ENCODE results near the gene FUOM. TPM values are rescaled to one million over a fixed set of nuclear protein-coding genes. Genes with fewer than 3 reads are reported as not detected.

FUOM gene
- total and polyA plus RNA-seq, 2 of the 4 experiments (the other 2 are of a cell fraction), result 26.3 to 52.8 TPM

GRCh38 chr10:133355991-133356390, 1.8 kb downstream of the FUOM start (continued):
- TF ChIP-seq MAFK (IDR thresholded peaks at IDR 0.05; ENCODE audit: low read depth, low read length) (no peak), RAD21 (IDR thresholded peaks at IDR 0.05; ENCODE audit: low read length) (no peak), FOS (IDR thresholded peaks at IDR 0.05; ENCODE audit: low read depth, low read length) (no peak)

- no peak overlapping the region for H3K4ac ChIP-seq (ENCODE audit: low read depth, low read length)
- DNase-seq (no peak), ATAC-seq (ENCODE audit: low read depth) (no peak)
- ChIA-PET CTCF (no interaction called here), POLR2A (ENCODE audit: unreplicated experiment) (no interaction called here)
- in situ Hi-C loops (cut with MboI; ENCODE audit: low sequenced_read_pairs), result no loop called here
- peaks cover 8 to 13% of the 10 kb centered on the region in 2 experiments; a peak in 2 of 4 replicates for H3K79me1 ChIP-seq (ENCODE audit: low read depth in 1 of 2, low read length in 2 of 2)
- H4K20me1 ChIP-seq (ENCODE audit: insufficient read depth, low read length), result peaks cover 3% of the 10 kb centered on the region
- H4K91ac ChIP-seq (ENCODE audit: insufficient read depth, low read depth, low read length), result no peak overlapping the region
- no peak overlapping the region for H3K9ac ChIP-seq (ENCODE audit: low read depth, low read length)
- no peaks in the 10 kb centered on the region for H3K9me3 ChIP-seq (ENCODE audit: control insufficient read depth, insufficient read depth, low read length)
- H3K4me3 ChIP-seq (ENCODE audit: insufficient read depth, low read depth, low read length), result no peak overlapping the region
- H2AK5ac ChIP-seq (ENCODE audit: low read depth, low read length), result no peak overlapping the region
- no TSS peak for BruUV-seq (replicated peaks)
- 80% methylated on average over 1 of the region's 6 CpGs; no CpG with 5 or more reads in 1 of the 2 experiments for WGBS, 2 experiments (ENCODE audit: extremely low coverage in 2 of 2, insufficient read length in 1 of 2)
- no peaks in the 10 kb centered on the region for H3K27me3 ChIP-seq (ENCODE audit: control insufficient read depth, insufficient read depth, low read length)
- peaks cover 6% of the 10 kb centered on the region; the same call in 1 of the 2 replicates for H3K4me1 ChIP-seq (ENCODE audit: control insufficient read depth, insufficient read depth, low read length)
- H2BK5ac ChIP-seq (ENCODE audit: low read depth, low read length, poor library complexity, severe bottlenecking), result no peak overlapping the region
- H3K18ac ChIP-seq (ENCODE audit: low read depth, low read length), result no peak overlapping the region
- no peak overlapping the region for H3K27ac ChIP-seq (ENCODE audit: insufficient read depth, low read length)
- H2AK9ac ChIP-seq (replicated peaks; ENCODE audit: low read depth, low read length, poor library complexity), result no peak overlapping the region
- H3K14ac ChIP-seq (replicated peaks; ENCODE audit: low read depth, low read length), result no peak overlapping the region
- no peak overlapping the region for H2BK15ac ChIP-seq (ENCODE audit: low read depth, low read length)
- H2BK120ac ChIP-seq (ENCODE audit: low read depth, low read length), result no peak overlapping the region
- H3K4me2 ChIP-seq (ENCODE audit: low read depth, low read length), result no peak overlapping the region
- dilution Hi-C loops (cut with HindIII; ENCODE audit: low sequenced_read_pairs, unreplicated experiment), result no loop called here
- H3K56ac ChIP-seq (ENCODE audit: extremely low read depth, insufficient read depth, low read length), result no peak overlapping the region
- H2BK20ac ChIP-seq (ENCODE audit: low read depth, low read length), result no peak overlapping the region
- H3K23ac ChIP-seq (ENCODE audit: low read depth, low read length), result no peak overlapping the region
- no peak overlapping the region for H4K5ac ChIP-seq (ENCODE audit: low read depth, low read length)
- H4K8ac ChIP-seq (ENCODE audit: low read depth in 2 of 2, low read length in 2 of 2), result no peak overlapping the region
- H3K36me3 ChIP-seq (ENCODE audit: control insufficient read depth, insufficient read depth, low read length), result peaks cover 5% of the 10 kb centered on the region; the same call in 1 of the 2 replicates
- no peaks in the 10 kb centered on the region for H3K9me1 ChIP-seq (ENCODE audit: insufficient read depth, low read length)
- H2AFZ ChIP-seq (replicated peaks; ENCODE audit: low read length, poor library complexity), result no peak overlapping the region
- intact Hi-C loops (cut with micrococcal nuclease), result no loop called here
- TF ChIP-seq CHD1 (IDR thresholded peaks at IDR 0.05; ENCODE audit: low read depth, low read length), result no peak
- no peak for TF ChIP-seq RFX5 (IDR thresholded peaks at IDR 0.05; ENCODE audit: low read depth, low read length)
- TF ChIP-seq CEBPB (IDR thresholded peaks at IDR 0.05; ENCODE audit: low read depth, low read length), result no peak
- TF ChIP-seq ELK1 (IDR thresholded peaks at IDR 0.05; ENCODE audit: borderline replicate concordance, low read depth, low read length), result no peak
- no peak for TF ChIP-seq RCOR1 (IDR thresholded peaks at IDR 0.05; ENCODE audit: insufficient replicate concordance, low read length)
- no peak for TF ChIP-seq MXI1 (IDR thresholded peaks at IDR 0.05; ENCODE audit: borderline replicate concordance, low read depth, low read length)
- TF ChIP-seq RAD21 (IDR thresholded peaks at IDR 0.05; ENCODE audit: low read length), result no peak
- no peak for TF ChIP-seq SMC3 (IDR thresholded peaks at IDR 0.05; ENCODE audit: low read depth, low read length)
- TF ChIP-seq MAFK (IDR thresholded peaks at IDR 0.05; ENCODE audit: low read depth, low read length), result no peak
These were observed 2.6 kb downstream of the FUOM start for GRCh38 chr10:133355266-133355665.
